Neural crest cell (in vitro differentiated cells): ENCODE measurements around the gene LCE2D. TPM values are rescaled to one million over a fixed set of nuclear protein-coding genes. Genes with fewer than 3 reads are reported as not detected.
"Not testable (repeated sequence)": the region's sequence is repeated elsewhere in the genome, so short reads cannot be mapped to it uniquely, and the experiment has no call there.

Source experiments
- DNase-seq: peaks from one replicate; pipeline ENCODE4 v3.0.0; 2021; ENCODE audit warnings: low read depth, mixed read lengths, low spot score
- H3K27ac Mint-ChIP-seq: one replicate; pipeline ENCODE4 v1.8.0; 2021; ENCODE audit warnings: mild to moderate bottlenecking, mixed read lengths; ENCODE audit not compliant: unreplicated experiment
- H3K27me3 Mint-ChIP-seq: 2 replicates; pipeline ENCODE4 v1.8.0; 2021; ENCODE audit warnings: low read depth, mild to moderate bottlenecking, mixed read lengths
- H3K36me3 Mint-ChIP-seq: 2 replicates; pipeline ENCODE4 v1.8.0; 2021; ENCODE audit warnings: low read depth, mild to moderate bottlenecking, mixed read lengths
- H3K4me1 Mint-ChIP-seq: 2 replicates; pipeline ENCODE4 v1.8.0; 2021; ENCODE audit warnings: mixed read lengths
- H3K4me3 Mint-ChIP-seq: one replicate; pipeline ENCODE4 v1.8.0; 2021; ENCODE audit warnings: mild to moderate bottlenecking, mixed read lengths
- H3K9me3 Mint-ChIP-seq: 2 replicates; pipeline ENCODE4 v1.8.0; 2021; ENCODE audit warnings: mixed read lengths
- CTCF ChIP-seq: fragments of 200-600 bp; sonication (generic); conservative IDR thresholded peaks from 2 replicates; pipeline ENCODE4 v1.5.0; 2021; ENCODE audit warnings: antibody characterized with exemption, mild to moderate bottlenecking
- total RNA-seq: library from RNA; stranded (reverse); gene quantifications from 2 replicates; pipeline ENCODE4 v1.2.1, GENCODE V29; 2021

LCE2D gene
- total RNA-seq, 1 donor from 2014 or later: not detected

- DNase-seq: no peak
- Mint-ChIP-seq H3K4me3 (no peak overlapping the region), H3K27ac (no peak overlapping the region), H3K36me3 (peaks cover 7% of the 10 kb centered on the region), H3K9me3 (peaks cover 29% of the 10 kb centered on the region), H3K4me1 (no peaks in the 10 kb centered on the region), H3K27me3 (no peaks in the 10 kb centered on the region)
- no peak for TF ChIP-seq CTCF
These were observed 9.8 kb downstream of the LCE2D start for GRCh38 chr1:152673016-152673415.

- not testable (repeated sequence) for H3K27ac Mint-ChIP-seq, H3K4me3 Mint-ChIP-seq, H3K36me3 Mint-ChIP-seq, DNase-seq, H3K27me3 Mint-ChIP-seq, H3K4me1 Mint-ChIP-seq
- peaks cover 28% of the 10 kb centered on the region for H3K9me3 Mint-ChIP-seq
These were observed 11.8 kb downstream of the LCE2D start, which contains the start of gene LCE2C for GRCh38 chr1:152674983-152675382. Gene LCE2C, plus strand, starts transcription at chr1:152675279. Its CDS starts 737 bp downstream, at chr1:152676016.

- Mint-ChIP-seq H3K4me3 (no peak overlapping the region), H3K27me3 (no peaks in the 10 kb centered on the region), H3K4me1 (no peaks in the 10 kb centered on the region), H3K27ac (no peak overlapping the region), H3K36me3 (peaks cover 8% of the 10 kb centered on the region), H3K9me3 (peaks cover 27% of the 10 kb centered on the region)
- DNase-seq: no peak
- no peak for TF ChIP-seq CTCF
These were observed 16.3 kb downstream of the LCE2D start for GRCh38 chr1:152679459-152679858.

GRCh38 chr1:152681616-152682015 is 18.4 kb downstream of the LCE2D start:
- Mint-ChIP-seq H3K4me3 (no peak overlapping the region), H3K4me1 (no peaks in the 10 kb centered on the region), H3K36me3 (peaks cover 11% of the 10 kb centered on the region), H3K27ac (no peak overlapping the region), H3K27me3 (no peaks in the 10 kb centered on the region), H3K9me3 (peaks cover 23% of the 10 kb centered on the region)
- no peak for TF ChIP-seq CTCF
- DNase-seq: no peak

- no peak overlapping the region for H3K4me3 Mint-ChIP-seq
- H3K9me3 Mint-ChIP-seq: peaks cover 18% of the 10 kb centered on the region
These were observed 20.7 kb downstream of the LCE2D start for GRCh38 chr1:152683846-152684245.

GRCh38 chr1:152685823-152686222 is 22.6 kb downstream of the LCE2D start, which contains the start of gene LCE2B:
Gene LCE2B, plus strand, starts transcription at chr1:152686123. Its CDS starts 721 bp downstream, at chr1:152686844.
- H3K27me3 Mint-ChIP-seq, H3K4me3 Mint-ChIP-seq, H3K36me3 Mint-ChIP-seq, DNase-seq, H3K27ac Mint-ChIP-seq, H3K4me1 Mint-ChIP-seq: not testable (repeated sequence)
- H3K9me3 Mint-ChIP-seq: peaks cover 10% of the 10 kb centered on the region

More at GRCh38 chr1:152683846-152684245, 20.7 kb downstream of the LCE2D start:
- no peaks in the 10 kb centered on the region for H3K27me3 Mint-ChIP-seq
- H3K27ac Mint-ChIP-seq: no peak overlapping the region
- TF ChIP-seq CTCF: no peak
- H3K36me3 Mint-ChIP-seq: peaks cover 10% of the 10 kb centered on the region
- no peaks in the 10 kb centered on the region for H3K4me1 Mint-ChIP-seq
- no peak for DNase-seq
